ENCODE results near the gene SLC16A8.

SLC16A8 gene

GRCh38 chr22:38070250-38070921 lies 13.6 kb downstream of the SLC16A8 start:
- DNase-seq, result no peak

GRCh38 chr22:38069372-38070249 lies 14.4 kb downstream of the SLC16A8 start:
- peak; percentile 28 for DNase-seq

GRCh38 chr22:38068641-38069371 lies 15.2 kb downstream of the SLC16A8 start:
- DNase-seq, result no peak

DNA sequence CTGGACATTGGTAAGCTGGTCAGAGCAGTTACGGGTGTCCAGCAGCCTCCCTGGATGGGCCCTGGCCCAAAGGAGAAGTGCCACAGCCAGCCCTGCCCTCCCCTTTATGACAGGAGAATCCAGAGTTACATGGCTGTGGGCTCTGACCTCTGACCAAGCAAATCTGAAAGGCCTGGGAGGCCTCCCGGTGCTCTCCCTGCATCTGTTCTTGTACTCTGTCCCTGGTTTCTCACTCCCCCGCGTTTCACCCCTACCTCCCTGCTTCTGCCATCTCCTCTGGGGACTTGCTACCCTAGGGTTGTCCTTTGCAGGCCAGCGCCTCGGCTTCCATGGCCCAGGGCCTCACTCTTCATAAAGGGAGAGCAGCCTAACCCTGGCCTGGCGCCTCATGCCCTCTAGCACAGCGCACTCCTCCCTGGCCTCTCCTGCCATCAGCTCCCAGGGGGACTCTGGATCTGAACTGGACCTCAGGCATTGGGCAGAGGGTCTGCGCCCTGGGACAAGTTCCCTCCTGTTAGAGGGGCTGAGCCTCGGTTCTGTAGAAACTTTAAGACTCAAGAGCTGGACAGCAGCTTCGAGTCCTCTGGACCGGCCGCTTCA lies 16.1 kb downstream of the SLC16A8 start:
- no peak for DNase-seq

- DNase-seq, result no peak
Measured at GRCh38 chr22:38067028-38067415, 17.0 kb downstream of the SLC16A8 start.

- no peak for DNase-seq
Measured at GRCh38 chr22:38066381-38067027, 17.5 kb downstream of the SLC16A8 start.

DNA sequence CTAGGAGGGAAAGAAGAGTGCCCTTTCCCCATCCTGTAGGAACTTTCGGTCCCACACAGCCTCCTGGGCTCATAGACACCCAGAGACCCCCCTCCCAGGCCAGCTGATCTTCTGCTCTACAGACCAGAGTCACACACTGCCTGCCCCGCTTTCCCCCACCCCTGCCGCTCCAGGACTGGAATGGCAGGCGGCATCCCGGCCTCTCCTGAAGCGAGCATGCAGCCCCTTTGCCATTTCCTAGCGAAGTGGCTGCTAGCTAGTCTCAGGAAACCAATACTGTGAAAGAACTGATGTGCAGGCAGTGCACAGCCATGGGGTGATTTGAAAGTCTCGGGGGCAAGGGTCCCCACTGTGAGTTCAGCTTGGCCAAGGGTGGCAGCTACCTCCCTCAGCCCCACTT lies 18.4 kb downstream of the SLC16A8 start:
- no peak for DNase-seq

DNA sequence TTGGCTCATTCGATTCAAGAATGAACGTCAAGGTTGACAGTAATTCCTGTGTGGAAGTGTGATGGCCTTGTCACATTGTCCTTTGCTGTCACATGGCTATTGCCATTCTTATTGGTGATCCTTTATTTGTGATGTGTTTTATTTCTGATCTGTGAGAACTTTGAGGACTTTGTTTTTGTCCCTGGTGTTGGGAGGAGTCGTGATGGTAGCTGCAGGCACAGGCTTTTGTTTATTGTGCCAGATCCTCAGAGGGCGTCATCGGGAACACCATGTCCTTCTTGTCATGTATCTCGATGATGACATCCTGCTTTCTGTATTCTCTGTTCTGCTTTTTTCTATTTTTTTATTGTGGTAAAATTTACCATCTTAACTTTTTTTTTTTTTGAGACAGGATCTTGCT lies 21.2 kb downstream of the SLC16A8 start:
- DNase-seq, result no peak

GRCh38 chr22:38056969-38057891 lies 26.8 kb downstream of the SLC16A8 start, which contains the start of gene PICK1:
Gene PICK1, plus strand, starts transcription at chr22:38057404. Its CDS starts 406 bp downstream, at chr22:38057810.
- DNase-seq, result peak; percentile 61

- peak; percentile 74 for DNase-seq
Measured at GRCh38 chr22:38051900-38052862, 31.8 kb downstream of the SLC16A8 start.

GRCh38 chr22:38051261-38051660 lies 32.7 kb downstream of the SLC16A8 start:
- no peak for DNase-seq

DNA sequence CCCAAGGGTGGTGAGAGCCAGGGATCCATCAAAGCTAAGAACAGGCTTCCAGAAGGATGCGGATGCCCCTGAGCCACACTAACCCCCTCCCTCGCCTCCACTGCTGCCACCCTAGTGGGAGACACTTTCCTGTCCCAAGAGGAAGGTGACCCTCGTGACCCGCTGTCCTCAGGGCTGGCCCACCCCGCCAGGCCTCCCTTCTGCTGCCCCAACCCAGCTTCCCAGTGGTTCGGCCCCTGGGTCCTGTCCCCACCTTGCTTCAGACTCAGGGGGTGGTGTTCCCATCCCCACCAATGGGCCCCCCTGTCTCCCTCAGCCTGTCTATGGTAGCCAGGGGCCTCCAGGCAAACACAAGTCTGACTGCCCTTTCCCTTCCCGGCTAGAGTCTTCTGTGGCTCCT lies 33.3 kb downstream of the SLC16A8 start:
- no peak for DNase-seq

GRCh38 chr22:38049812-38050619 lies 34.0 kb downstream of the SLC16A8 start:
- DNase-seq, result no peak

GRCh38 chr22:38046070-38046748 lies 37.8 kb downstream of the SLC16A8 start:
- DNase-seq, result no peak

DNA sequence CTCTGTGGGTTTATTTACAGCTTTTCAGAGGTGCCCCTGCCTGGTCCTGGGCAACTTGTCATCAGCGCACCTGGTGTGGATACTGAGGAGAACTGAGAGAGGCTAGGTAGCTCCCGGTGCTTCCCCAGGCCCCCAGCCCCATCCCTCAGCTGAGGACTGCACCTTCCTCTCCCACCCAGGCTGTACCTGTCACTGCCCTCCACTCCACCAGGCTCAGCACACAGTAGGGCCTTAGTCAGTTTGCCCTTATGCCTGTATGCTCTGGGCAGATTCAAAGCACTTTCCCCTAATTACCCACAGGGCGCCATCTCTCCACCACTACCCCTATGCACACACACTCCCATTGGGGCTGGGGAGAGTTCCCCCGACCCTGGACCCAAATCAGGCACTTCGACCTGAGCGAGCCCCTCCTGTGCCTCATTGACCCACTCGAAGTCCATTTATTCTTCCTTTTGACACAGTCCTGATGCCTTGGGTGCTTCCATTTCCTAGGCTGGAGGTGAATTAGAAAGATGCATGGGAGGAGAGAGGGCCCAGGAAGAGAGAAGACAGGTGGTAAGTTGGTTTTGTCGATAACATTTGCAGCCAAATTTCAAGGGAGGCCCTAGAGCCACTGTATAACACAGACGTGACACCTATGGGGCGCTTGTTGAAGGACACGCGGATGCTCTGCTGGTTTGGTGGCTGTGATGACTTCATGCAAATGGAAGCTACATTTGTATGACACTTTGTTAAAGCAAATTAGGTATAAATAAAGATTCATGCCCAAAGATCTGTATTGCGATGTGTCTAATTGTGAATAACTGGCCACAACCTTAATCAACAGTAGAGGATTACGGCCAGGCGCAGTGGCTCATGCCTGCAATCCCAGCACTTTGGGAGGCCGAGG lies 40.6 kb downstream of the SLC16A8 start:
- no peak for DNase-seq

DNA sequence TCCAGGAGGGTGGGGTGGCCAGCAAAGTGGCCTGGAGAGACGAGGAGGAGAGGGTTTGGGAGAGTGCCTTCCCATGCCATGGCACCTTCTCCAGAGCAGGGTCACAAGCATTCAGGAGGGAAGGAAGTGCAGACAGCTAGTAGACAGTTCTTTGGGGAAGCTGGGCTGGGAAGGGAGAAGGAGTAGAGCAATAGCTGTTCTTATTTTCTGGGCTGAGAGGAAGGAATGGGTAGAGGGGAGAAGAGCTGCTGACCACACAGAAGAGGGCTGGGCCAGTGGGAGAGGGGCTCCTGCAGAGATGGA lies 41.5 kb downstream of the SLC16A8 start:
- DNase-seq, result no peak

DNA sequence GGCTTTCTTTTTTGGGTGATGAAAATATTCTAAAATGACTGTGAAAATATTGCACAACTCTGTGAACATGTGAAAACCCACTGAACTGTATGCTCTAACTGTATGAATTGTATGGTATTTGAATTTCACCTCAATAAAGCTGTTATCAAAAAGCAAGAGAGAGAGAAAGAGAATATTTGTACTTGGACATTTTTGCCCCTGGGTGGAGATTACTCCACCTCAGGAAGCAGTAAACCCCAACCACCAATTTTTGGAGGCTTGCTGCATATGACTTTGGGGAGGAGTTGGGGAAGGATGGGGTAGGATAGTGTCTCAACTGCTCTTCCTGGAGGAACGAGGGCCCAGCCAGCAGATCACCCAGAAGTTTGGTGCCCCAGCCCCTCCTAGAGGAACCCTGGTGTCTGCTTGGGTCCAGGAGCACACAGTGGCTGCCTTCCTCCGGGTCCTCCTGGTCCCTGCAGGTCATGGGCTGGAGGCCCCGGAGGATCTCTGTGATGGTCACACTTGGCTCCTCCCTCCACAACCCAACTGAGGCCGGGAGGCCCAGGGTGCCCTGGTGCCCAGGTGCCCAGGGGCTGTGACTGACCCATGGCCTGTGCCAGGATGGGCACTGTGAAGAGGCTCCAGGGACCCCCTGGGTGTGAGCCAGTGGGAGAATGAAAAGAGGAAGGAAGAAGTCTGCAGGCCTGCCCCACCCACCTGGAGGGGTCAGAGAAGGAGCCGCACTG lies 42.1 kb downstream of the SLC16A8 start:
- no peak for DNase-seq

Data from NCI-H1694 treated with DMSO at 0.1 percent for 48 hours (cell line).